H1 (cell line): ENCODE data around the gene MARS1. TPM values are rescaled to one million over a fixed set of nuclear protein-coding genes. Genes with fewer than 3 reads are reported as not detected.

Experiments used
- CTCF ChIA-PET: fragments of 300-600 bp; sonication (Branson Sonifier 250); formaldehyde crosslinking; loops from one replicate; lab custom pipeline; 2021; ENCODE audit not compliant: partially characterized antibody; lab: Charles Lee
- POLR2A ChIA-PET: fragments of 300-600 bp; sonication (Branson Sonifier 250); formaldehyde crosslinking; loops from one replicate; lab custom pipeline; 2021; ENCODE audit warnings: inconsistent platforms; ENCODE audit not compliant: partially characterized antibody; lab: Charles Lee
- DNase-seq, 2 experiments: peaks; one replicate each; pipeline versions ENCODE4 v3.0.0 to v3.0.0-alpha.2; 2010 to 2022; ENCODE audit warnings: low spot score in 2 of 2, low read depth in 1 of 2, mixed read lengths in 1 of 2
- FAIRE-seq: peaks from 2 replicates; lab custom pipeline; 2011; peaks lifted over from hg19 to GRCh38; lab: Jason Lieb, UNC
- H2AFZ ChIP-seq: 2 replicates; pipeline ENCODE4 v1.8.1; 2012; ENCODE audit warnings: low read length, inconsistent platforms
- H2AK5ac ChIP-seq: 2 replicates; pipeline ENCODE4 v1.6.1; 2013; ENCODE audit warnings: low read depth, low read length
- H2BK120ac ChIP-seq: replicated peaks from 2 replicates; pipeline ENCODE3; 2013; ENCODE audit warnings: low read depth, low read length, inconsistent platforms
- H2BK12ac ChIP-seq: 2 replicates; pipeline ENCODE4 v1.6.1; 2013; ENCODE audit warnings: low read depth, low read length
- H2BK15ac ChIP-seq: 2 replicates; pipeline ENCODE4 v1.6.1; 2013; ENCODE audit warnings: low read length
- H2BK20ac ChIP-seq: 2 replicates; pipeline ENCODE4 v1.6.1; 2013; ENCODE audit warnings: low read length
- H2BK5ac ChIP-seq: 2 replicates; pipeline ENCODE4 v1.6.1; 2013; ENCODE audit warnings: low read depth, low read length
- H3K14ac ChIP-seq: 2 replicates; pipeline ENCODE4 v1.6.1; 2013; ENCODE audit warnings: inconsistent platforms; ENCODE audit not compliant: insufficient read length
- H3K18ac ChIP-seq: 2 replicates; pipeline ENCODE4 v1.6.1; 2013; ENCODE audit warnings: low read length; ENCODE audit errors: extremely low read depth
- H3K23ac ChIP-seq: 2 replicates; pipeline ENCODE4 v1.6.1; 2013; ENCODE audit warnings: inconsistent platforms; ENCODE audit not compliant: insufficient read length
- H3K23me2 ChIP-seq: 2 replicates; pipeline ENCODE4 v1.6.1; 2013; ENCODE audit warnings: low read depth, low read length
- H3K27ac ChIP-seq: 2 replicates; pipeline ENCODE4 v1.6.1; 2011; ENCODE audit warnings: low read depth, low read length, inconsistent platforms
- H3K27me3 ChIP-seq, 4 experiments: replicated peaks in 1 of 4; 1 replicate in 1 of 4; 2 replicates in 3 of 4; pipeline versions ENCODE4 v1.6.1 to v1.8.1; 2011 to 2013; ENCODE audit warnings: low read length in 3 of 4, mild to moderate bottlenecking in 3 of 4, inconsistent platforms in 2 of 4, mixed read lengths in 2 of 4, moderate library complexity in 1 of 4; ENCODE audit not compliant: control insufficient read depth in 3 of 4, insufficient read depth in 3 of 4; ENCODE audit errors: extremely low read depth in 1 of 4
- H3K36me3 ChIP-seq, 4 experiments: 2 replicates each; pipeline versions ENCODE4 v1.6.1 to v1.8.1; 2011 to 2013; ENCODE audit warnings: mild to moderate bottlenecking in 4 of 4, low read length in 3 of 4, moderate library complexity in 2 of 4, control low read depth in 1 of 4, inconsistent platforms in 1 of 4; ENCODE audit not compliant: insufficient read depth in 4 of 4, control insufficient read depth in 2 of 4
- H3K4ac ChIP-seq: replicated peaks from 2 replicates; pipeline ENCODE3; 2013; ENCODE audit warnings: low read length, low read depth, mixed read lengths, inconsistent platforms; ENCODE audit not compliant: insufficient read length
- H3K4me1 ChIP-seq, 4 experiments: replicated peaks in 1 of 4; 1 replicate in 1 of 4; 2 replicates in 3 of 4; pipeline versions ENCODE4 v1.6.1 to v1.8.1; 2011 to 2013; ENCODE audit warnings: low read length in 3 of 4, inconsistent platforms in 2 of 4, mixed read lengths in 1 of 4; ENCODE audit not compliant: insufficient read depth in 4 of 4, control insufficient read depth in 3 of 4
- H3K4me2 ChIP-seq, 2 experiments: 2 replicates each; pipeline versions ENCODE4 v1.6.1 to v1.8.1; 2011 to 2013; ENCODE audit warnings: low read depth in 2 of 2, low read length in 2 of 2, control low read depth in 1 of 2, inconsistent platforms in 1 of 2, mild to moderate bottlenecking in 1 of 2; ENCODE audit not compliant: insufficient read depth in 1 of 2
- H3K4me3 ChIP-seq, 4 experiments: fragments of 200-600, 300-600 bp in 1 of 4; sonication (generic), shearing (Covaris generic), sonication (Bioruptor Twin) in 1 of 4; 2 replicates each; pipeline versions ENCODE4 v1.5.1 to v1.8.1; 2011 to 2016; ENCODE audit warnings: low read length in 4 of 4, low read depth in 3 of 4, control low read depth in 2 of 4, inconsistent platforms in 2 of 4, mild to moderate bottlenecking in 2 of 4, mixed read lengths in 1 of 4, moderate library complexity in 1 of 4; ENCODE audit not compliant: insufficient read depth in 2 of 4; ENCODE audit errors: extremely low read depth in 1 of 4
- H3K56ac ChIP-seq: replicated peaks from 2 replicates; pipeline ENCODE3; 2013; ENCODE audit warnings: low read depth, mild to moderate bottlenecking, mixed read lengths, low read length, inconsistent platforms; ENCODE audit not compliant: insufficient read length
- H3K79me1 ChIP-seq: 2 replicates; pipeline ENCODE4 v1.6.1; 2013; ENCODE audit warnings: low read depth, low read length, control low read depth
- H3K79me2 ChIP-seq, 2 experiments: 2 replicates each; pipeline versions ENCODE4 v1.6.1 to v1.8.1; 2012 to 2013; ENCODE audit warnings: low read length in 2 of 2, mild to moderate bottlenecking in 2 of 2, inconsistent platforms in 1 of 2; ENCODE audit not compliant: insufficient read depth in 2 of 2, control insufficient read depth in 1 of 2
- H3K9ac ChIP-seq, 4 experiments: replicated peaks in 1 of 4; 1 replicate in 1 of 4; 2 replicates in 3 of 4; pipeline versions ENCODE4 v1.6.1 to v1.8.1; 2011 to 2013; ENCODE audit warnings: low read depth in 3 of 4, low read length in 3 of 4, control low read depth in 2 of 4, mild to moderate bottlenecking in 2 of 4, moderate library complexity in 2 of 4, inconsistent platforms in 1 of 4; ENCODE audit errors: extremely low read depth in 1 of 4
- H3K9me3 ChIP-seq, 2 experiments: 2 replicates each; pipeline versions ENCODE4 v1.6.1 to v1.8.1; 2012 to 2013; ENCODE audit warnings: mild to moderate bottlenecking in 2 of 2, moderate library complexity in 2 of 2, control low read depth in 1 of 2, inconsistent platforms in 1 of 2, low read depth in 1 of 2, low read length in 1 of 2, mixed read lengths in 1 of 2; ENCODE audit not compliant: insufficient read depth in 2 of 2
- H4K20me1 ChIP-seq, 2 experiments: replicated peaks in 1 of 2; 2 replicates each; pipeline versions ENCODE3 to v1.8.1; 2011 to 2013; ENCODE audit warnings: inconsistent platforms in 2 of 2, low read length in 2 of 2, mild to moderate bottlenecking in 1 of 2; ENCODE audit not compliant: insufficient read depth in 2 of 2, control insufficient read depth in 1 of 2
- H4K5ac ChIP-seq: 2 replicates; pipeline ENCODE4 v1.6.1; 2013; ENCODE audit warnings: low read length, low read depth, mixed read lengths, inconsistent platforms; ENCODE audit not compliant: insufficient read length
- H4K8ac ChIP-seq: 2 replicates; pipeline ENCODE4 v1.8.0; 2013; ENCODE audit warnings: mild to moderate bottlenecking, moderate library complexity, low read length, inconsistent platforms; ENCODE audit not compliant: insufficient read depth; ENCODE audit errors: extremely low read depth
- H4K91ac ChIP-seq: replicated peaks from 2 replicates; pipeline ENCODE3; 2013; ENCODE audit warnings: low read length, mixed read lengths, inconsistent platforms; ENCODE audit not compliant: insufficient read length
- FOSL1 ChIP-seq: IDR thresholded peaks from 2 replicates; pipeline ENCODE4 v1.6.1; 2011; ENCODE audit warnings: mild to moderate bottlenecking, low read depth, low read length, moderate library complexity; ENCODE audit not compliant: insufficient read depth
- MAFK ChIP-seq: IDR thresholded peaks from 2 replicates; pipeline ENCODE4 v1.6.1; 2012; ENCODE audit warnings: low read depth, mild to moderate bottlenecking, improper control_type of control experiment, low read length
- NANOG ChIP-seq: IDR thresholded peaks from 2 replicates; pipeline ENCODE4 v1.6.1; 2011; ENCODE audit warnings: low read length, low read depth, mild to moderate bottlenecking, inconsistent platforms; ENCODE audit not compliant: insufficient read depth, poor library complexity, severe bottlenecking
- SIRT6 ChIP-seq: IDR thresholded peaks from one replicate; pipeline ENCODE4 v1.7.1; 2012; ENCODE audit warnings: low read length, inconsistent platforms
- SUZ12 ChIP-seq: fragments of 200-600 bp; sonication (generic); IDR thresholded peaks from 2 replicates; pipeline ENCODE4 v1.6.1; 2012; ENCODE audit warnings: mild to moderate bottlenecking, inconsistent platforms, low read length, moderate library complexity, mixed read lengths
- WGBS, 2 experiments: shearing (Covaris generic) in 1 of 2; methylation state at CpG; one replicate each; pipeline versions ENCODE4 v1.1.6 to v1.1.7; 2013 to 2015; ENCODE audit warnings: low lambda C conversion rate in 2 of 2, mixed read lengths in 2 of 2, inconsistent platforms in 1 of 2, low coverage in 1 of 2, missing lambda C conversion rate in 1 of 2; ENCODE audit not compliant: insufficient replicate concordance in 2 of 2, insufficient coverage in 1 of 2, insufficient read length in 1 of 2; ENCODE audit errors: extremely low coverage in 1 of 2, missing lambda C conversion rate in 1 of 2; 5-methylcytosine and 5-hydroxymethylcytosine counted together
- polyA plus RNA-seq, 7 experiments: library from polyadenylated mRNA; depleted of rRNA in 3 of 7; stranded (reverse) in 5 of 7; unstranded in 2 of 7; fragments of >200 nt in 5 of 7; fragments of 200-250 nt in 2 of 7; gene quantifications; 1 replicate in 5 of 7; 2 replicates in 1 of 7; 4 replicates in 1 of 7; pipeline versions ENCODE4 v1.2.1 to v1.2.3, GENCODE V29; 2011 to 2013; ENCODE audit warnings: missing spikeins in 2 of 7, mixed read lengths in 2 of 7
- total RNA-seq: library from RNA; stranded (reverse); fragmentation: NEBNext Ultra II Directional; extraction: Animal tissue kit (Norgen Biotek cat#: 25700); gene quantifications from 2 replicates; pipeline ENCODE4 v1.2.1, GENCODE V29; 2021
- TF ChIP-seq, protein P1 (sequence below): IDR thresholded peaks from 2 replicates; pipeline ENCODE4 v1.6.1; 2011; ENCODE audit warnings: low read depth, mild to moderate bottlenecking, low read length; ENCODE audit not compliant: insufficient read depth
- TF ChIP-seq, protein P2 (sequence below): IDR thresholded peaks from 2 replicates; pipeline ENCODE4 v1.6.1; 2011; ENCODE audit warnings: low read length, improper control_type of control experiment

MARS1 gene
- total and polyA plus RNA-seq, 2 of the 8 experiments (the other 6 are each of a cell fraction or from before 2014, with no cell fraction given) = 194 to 407 TPM

DNA sequence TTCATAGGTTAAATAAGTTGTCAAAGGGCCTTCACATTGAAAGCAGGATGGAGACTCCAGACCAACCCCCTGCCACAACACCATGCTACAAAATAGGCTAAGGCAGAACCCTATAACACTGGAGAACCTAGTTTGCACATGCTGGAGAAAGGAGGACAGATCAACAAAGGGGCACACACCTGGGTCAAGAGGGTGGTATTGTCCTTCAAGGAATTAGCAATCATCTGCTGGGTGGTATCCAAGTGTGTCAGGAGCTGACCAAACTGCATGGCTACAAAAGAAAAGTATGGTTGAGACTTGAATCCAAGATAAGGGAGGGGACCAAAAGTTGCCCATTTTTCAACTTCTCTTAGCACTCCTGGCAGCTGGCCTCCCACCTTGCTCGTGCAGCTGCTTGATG lies 44.0 kb downstream of the MARS1 start:
- Histone ChIP-seq H3K27me3 (peaks cover 0 to 1% (median 0%) of the 10 kb centered on the region in 4 experiments; a peak in 1 of 7 replicates), H2BK12ac (no peak overlapping the region), H3K9ac (no peak overlapping the region), H3K23me2 (no peaks in the 10 kb centered on the region), H2AK5ac (no peak overlapping the region), H4K8ac (no peak overlapping the region), H3K36me3 (peaks cover 14 to 75% (median 54%) of the 10 kb centered on the region in 4 experiments; a peak in 7 of 8 replicates), H3K4ac (no peak overlapping the region), H2BK120ac (no peak overlapping the region), H3K79me1 (no peaks in the 10 kb centered on the region), H4K20me1 (peaks cover 1 to 8% of the 10 kb centered on the region in 2 experiments), H3K4me1 (peaks cover 0 to 2% (median 0%) of the 10 kb centered on the region in 4 experiments; a peak in 1 of 7 replicates), H3K18ac (no peak overlapping the region), H3K23ac (no peak overlapping the region), H3K27ac (no peak overlapping the region), H3K9me3 (no peaks in the 10 kb centered on the region), H3K56ac (no peak overlapping the region), H3K14ac (no peak overlapping the region), H3K79me2 (no peaks in the 10 kb centered on the region), H3K4me2 (no peak overlapping the region), H2BK15ac (no peak overlapping the region), H4K5ac (no peak overlapping the region), H2AFZ (no peak overlapping the region), H2BK20ac (no peak overlapping the region), H3K4me3 (no peak overlapping the region), H2BK5ac (no peak overlapping the region), H4K91ac (no peak overlapping the region)
- DNase-seq (no peak), FAIRE-seq (no peak)
- CTCF ChIA-PET = interaction anchor here (0.6 to 2.0 kb wide), 7 partner anchors 9 to 407 kb away, joined by 3 to 7 read pairs (median 4); partner anchors contain the start of genes DCTN2 and MBD6
- TF ChIP-seq, protein P1, sequence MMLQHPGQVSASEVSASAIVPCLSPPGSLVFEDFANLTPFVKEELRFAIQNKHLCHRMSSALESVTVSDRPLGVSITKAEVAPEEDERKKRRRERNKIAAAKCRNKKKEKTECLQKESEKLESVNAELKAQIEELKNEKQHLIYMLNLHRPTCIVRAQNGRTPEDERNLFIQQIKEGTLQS = no peak
- TF ChIP-seq NANOG = no peak
- TF ChIP-seq SIRT6 = no peak
- TF ChIP-seq MAFK = no peak
- TF ChIP-seq SUZ12 = no peak
- TF ChIP-seq FOSL1 = no peak
- TF ChIP-seq, protein P2, sequence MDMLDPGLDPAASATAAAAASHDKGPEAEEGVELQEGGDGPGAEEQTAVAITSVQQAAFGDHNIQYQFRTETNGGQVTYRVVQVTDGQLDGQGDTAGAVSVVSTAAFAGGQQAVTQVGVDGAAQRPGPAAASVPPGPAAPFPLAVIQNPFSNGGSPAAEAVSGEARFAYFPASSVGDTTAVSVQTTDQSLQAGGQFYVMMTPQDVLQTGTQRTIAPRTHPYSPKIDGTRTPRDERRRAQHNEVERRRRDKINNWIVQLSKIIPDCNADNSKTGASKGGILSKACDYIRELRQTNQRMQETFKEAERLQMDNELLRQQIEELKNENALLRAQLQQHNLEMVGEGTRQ = no peak
- WGBS, 2 experiments = 100% methylated on average over 1 of the region's 1 CpG; no CpG with 5 or more reads in 1 of the 2 experiments
- POLR2A ChIA-PET = interaction anchor here (1.0 to 8.9 kb wide), 7 partner anchors 8 to 40 kb away, joined by 3 to 65 read pairs (median 12); partner anchors contain the start of genes DCTN2, DDIT3 and MBD6
